ENCODE measurements around the gene SRGAP3.

Gene SRGAP3

DNA sequence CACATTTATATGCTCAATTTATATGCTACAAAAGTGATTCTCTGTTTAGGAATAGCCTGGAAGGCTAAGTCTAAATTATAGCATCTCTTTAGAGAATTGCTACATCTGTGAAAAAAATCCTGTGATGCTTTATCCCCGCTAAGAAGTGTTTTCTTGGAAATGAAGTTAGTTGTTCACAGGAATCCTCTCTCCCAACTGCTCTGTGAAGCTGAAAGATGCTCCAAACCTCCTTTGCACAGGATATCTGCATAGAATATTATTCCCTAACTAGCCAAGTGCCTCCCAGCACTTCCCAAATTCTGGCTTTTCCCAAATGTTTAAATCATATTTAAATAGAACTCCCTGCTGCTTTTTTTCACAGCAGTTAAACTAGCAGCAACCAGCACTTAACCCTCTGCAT is 132.2 kb downstream of the SRGAP3 start:
- no peak overlapping the region for H3K4me3 Mint-ChIP-seq
- H3K4me1 Mint-ChIP-seq: no peaks in the 10 kb centered on the region
- H3K36me3 Mint-ChIP-seq (ENCODE audit: insufficient read depth): no peaks in the 10 kb centered on the region
- no peaks in the 10 kb centered on the region for H3K27me3 Mint-ChIP-seq
- H3K9me3 Mint-ChIP-seq: no peaks in the 10 kb centered on the region
- H3K27ac Mint-ChIP-seq (ENCODE audit: low read depth): no peak overlapping the region
- DNase-seq (ENCODE audit: low spot score in 2 of 2) (no peak), ATAC-seq (replicated peaks; ENCODE audit: extremely low read depth, poor library complexity, severe bottlenecking) (no peak)

DNA sequence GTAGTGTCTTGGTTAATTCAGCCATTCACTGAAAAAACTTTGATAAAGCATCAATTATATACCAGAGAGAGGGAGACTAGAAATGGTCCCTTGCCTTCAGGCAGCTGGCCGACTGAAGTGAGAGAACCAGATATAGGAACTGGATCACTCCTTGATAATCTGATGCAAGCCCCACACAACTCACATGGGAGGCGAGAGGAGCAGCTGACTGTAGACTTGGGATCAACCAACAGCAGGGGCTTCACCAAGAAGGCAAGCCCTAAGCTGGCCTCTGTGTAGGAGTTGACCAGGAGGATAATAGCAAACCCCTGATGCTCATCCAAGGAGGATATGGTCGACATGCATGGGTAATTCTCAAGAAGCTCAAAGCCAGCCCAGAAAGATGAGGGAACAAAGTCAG is 133.1 kb downstream of the SRGAP3 start:
- no peak overlapping the region for H3K4me3 Mint-ChIP-seq
- H3K9me3 Mint-ChIP-seq: no peaks in the 10 kb centered on the region
- no peaks in the 10 kb centered on the region for H3K4me1 Mint-ChIP-seq
- no peak overlapping the region for H3K27ac Mint-ChIP-seq (ENCODE audit: low read depth)
- ATAC-seq (replicated peaks; ENCODE audit: extremely low read depth, poor library complexity, severe bottlenecking): no peak
- DNase-seq (ENCODE audit: low spot score in 2 of 2): no peak
- H3K27me3 Mint-ChIP-seq: no peaks in the 10 kb centered on the region
- H3K36me3 Mint-ChIP-seq (ENCODE audit: insufficient read depth): no peaks in the 10 kb centered on the region

DNA sequence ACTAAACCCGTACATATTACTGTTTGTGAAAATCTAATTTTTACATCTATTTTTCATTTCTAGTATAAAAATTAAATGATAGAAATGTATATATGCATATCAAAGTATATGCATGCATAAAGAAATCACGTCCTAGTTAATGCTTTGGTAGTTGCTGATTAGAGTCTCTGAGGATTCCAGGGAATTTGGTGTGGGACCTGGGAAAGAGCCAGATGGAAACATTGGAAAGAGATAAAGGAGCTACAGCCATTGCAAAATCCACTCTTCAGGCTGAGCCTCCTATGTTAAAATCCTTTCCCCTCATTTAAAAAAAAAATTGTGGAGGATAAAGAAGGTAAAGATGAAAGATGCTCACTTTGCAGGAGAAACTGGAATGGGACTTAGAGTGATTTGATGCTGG is 134.1 kb downstream of the SRGAP3 start:
- ATAC-seq (replicated peaks; ENCODE audit: extremely low read depth, poor library complexity, severe bottlenecking) (no peak), DNase-seq (ENCODE audit: low spot score in 2 of 2) (no peak)
- H3K36me3 Mint-ChIP-seq (ENCODE audit: insufficient read depth): no peaks in the 10 kb centered on the region
- H3K27ac Mint-ChIP-seq (ENCODE audit: low read depth): no peak overlapping the region
- no peaks in the 10 kb centered on the region for H3K9me3 Mint-ChIP-seq
- no peaks in the 10 kb centered on the region for H3K4me1 Mint-ChIP-seq
- H3K27me3 Mint-ChIP-seq: no peaks in the 10 kb centered on the region
- no peak overlapping the region for H3K4me3 Mint-ChIP-seq

DNA sequence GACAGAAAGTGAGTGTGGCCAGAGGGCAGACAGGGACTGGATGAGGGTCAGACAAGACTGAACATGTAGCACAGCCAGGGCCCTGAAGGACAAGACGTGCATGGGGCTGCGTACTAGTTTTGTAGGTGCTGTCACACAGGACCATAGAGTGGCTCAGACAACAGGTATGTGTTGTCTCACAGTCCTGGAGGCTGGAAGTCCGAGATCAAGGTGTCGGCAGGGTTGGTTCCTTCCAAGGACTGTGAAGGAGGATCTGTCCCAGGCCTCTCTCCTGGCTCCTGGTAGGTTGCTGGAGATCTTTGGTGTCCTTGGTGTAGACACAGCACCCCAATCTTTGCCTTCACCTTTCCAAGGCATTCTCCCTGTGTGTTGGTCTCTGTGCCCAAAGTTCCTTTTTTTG is 136.4 kb downstream of the SRGAP3 start:
- Mint-ChIP-seq H3K36me3 (ENCODE audit: insufficient read depth) (no peaks in the 10 kb centered on the region), H3K9me3 (no peaks in the 10 kb centered on the region), H3K4me3 (no peak overlapping the region), H3K27ac (ENCODE audit: low read depth) (no peak overlapping the region), H3K27me3 (peaks cover 10% of the 10 kb centered on the region), H3K4me1 (no peaks in the 10 kb centered on the region)
- DNase-seq (ENCODE audit: low spot score in 2 of 2) (no peak), ATAC-seq (replicated peaks; ENCODE audit: extremely low read depth, poor library complexity, severe bottlenecking) (no peak)

DNA sequence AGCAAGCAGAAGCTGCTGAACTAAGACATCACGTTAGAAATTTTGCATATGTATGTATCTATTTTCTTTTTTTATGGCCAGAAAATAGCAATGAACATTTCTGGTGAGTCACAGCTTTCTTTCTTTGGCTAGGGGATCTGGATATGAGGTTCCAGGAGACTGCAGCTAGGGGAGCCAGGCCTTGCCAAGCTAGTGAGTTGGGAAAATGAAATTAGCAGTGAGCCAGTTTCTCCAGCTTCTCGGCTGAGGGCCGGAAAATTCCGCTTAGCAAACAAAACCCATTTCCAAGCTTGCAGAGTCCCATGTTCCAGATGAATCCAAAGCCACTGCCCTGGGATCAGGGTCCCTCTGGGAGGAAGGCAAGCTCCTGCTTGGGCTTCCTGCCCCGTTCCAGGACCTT is 137.6 kb downstream of the SRGAP3 start:
- Mint-ChIP-seq H3K4me3 (no peak overlapping the region), H3K4me1 (no peaks in the 10 kb centered on the region), H3K27me3 (peaks cover 10% of the 10 kb centered on the region), H3K27ac (ENCODE audit: low read depth) (no peak overlapping the region), H3K9me3 (no peaks in the 10 kb centered on the region), H3K36me3 (ENCODE audit: insufficient read depth) (no peaks in the 10 kb centered on the region)
- DNase-seq (ENCODE audit: low spot score in 2 of 2): no peak
- no peak for ATAC-seq (replicated peaks; ENCODE audit: extremely low read depth, poor library complexity, severe bottlenecking)

DNA sequence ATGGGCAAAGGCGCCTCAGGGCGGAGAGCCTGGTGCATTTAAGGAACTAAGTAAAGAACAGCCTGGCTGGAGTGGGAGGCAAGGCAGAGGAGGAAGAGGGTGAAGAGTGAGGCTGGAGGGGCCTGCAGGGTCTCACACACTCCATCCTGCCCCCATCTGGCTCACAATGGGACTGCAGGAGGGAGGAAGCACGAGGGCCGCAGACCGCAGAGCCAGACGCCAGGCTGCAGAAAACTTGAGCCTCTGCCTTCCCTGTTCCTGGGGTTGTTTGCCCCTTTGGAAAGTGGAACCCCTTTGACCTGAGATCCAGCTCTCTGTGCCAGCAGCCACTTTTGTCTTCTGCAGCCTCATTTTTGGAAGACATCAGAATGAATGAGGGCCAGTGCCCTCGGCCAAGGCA is 138.0 kb downstream of the SRGAP3 start:
- Mint-ChIP-seq H3K27me3 (peaks cover 10% of the 10 kb centered on the region), H3K4me1 (no peaks in the 10 kb centered on the region), H3K27ac (ENCODE audit: low read depth) (no peak overlapping the region), H3K9me3 (no peaks in the 10 kb centered on the region), H3K4me3 (no peak overlapping the region), H3K36me3 (ENCODE audit: insufficient read depth) (no peaks in the 10 kb centered on the region)
- ATAC-seq (replicated peaks; ENCODE audit: extremely low read depth, poor library complexity, severe bottlenecking) (no peak), DNase-seq (ENCODE audit: low spot score in 2 of 2) (no peak)

DNA sequence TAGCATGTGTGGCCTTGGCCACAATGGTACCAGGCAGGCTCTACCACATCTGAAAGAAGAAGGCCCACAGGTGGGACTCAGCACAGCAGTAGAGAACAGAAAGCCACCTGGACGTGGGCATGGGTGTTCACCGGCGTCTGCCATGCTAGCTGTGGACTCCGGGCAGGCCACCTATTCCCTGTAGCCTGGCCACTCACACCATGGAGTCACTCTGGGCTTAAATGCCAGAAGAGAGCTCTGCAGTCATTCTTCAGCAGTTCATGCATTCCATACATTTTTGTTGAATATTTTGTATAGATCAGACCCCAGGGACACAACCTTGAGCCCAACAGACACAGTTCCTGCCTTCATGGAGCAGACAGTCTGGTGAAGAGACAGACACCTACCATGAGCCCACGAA is 138.6 kb downstream of the SRGAP3 start:
- H3K27me3 Mint-ChIP-seq: peaks cover 10% of the 10 kb centered on the region
- H3K4me1 Mint-ChIP-seq: no peaks in the 10 kb centered on the region
- H3K36me3 Mint-ChIP-seq (ENCODE audit: insufficient read depth): no peaks in the 10 kb centered on the region
- H3K27ac Mint-ChIP-seq (ENCODE audit: low read depth): no peak overlapping the region
- ATAC-seq (replicated peaks; ENCODE audit: extremely low read depth, poor library complexity, severe bottlenecking) (no peak), DNase-seq (ENCODE audit: low spot score in 2 of 2) (no peak)
- H3K4me3 Mint-ChIP-seq: no peak overlapping the region
- H3K9me3 Mint-ChIP-seq: no peaks in the 10 kb centered on the region

DNA sequence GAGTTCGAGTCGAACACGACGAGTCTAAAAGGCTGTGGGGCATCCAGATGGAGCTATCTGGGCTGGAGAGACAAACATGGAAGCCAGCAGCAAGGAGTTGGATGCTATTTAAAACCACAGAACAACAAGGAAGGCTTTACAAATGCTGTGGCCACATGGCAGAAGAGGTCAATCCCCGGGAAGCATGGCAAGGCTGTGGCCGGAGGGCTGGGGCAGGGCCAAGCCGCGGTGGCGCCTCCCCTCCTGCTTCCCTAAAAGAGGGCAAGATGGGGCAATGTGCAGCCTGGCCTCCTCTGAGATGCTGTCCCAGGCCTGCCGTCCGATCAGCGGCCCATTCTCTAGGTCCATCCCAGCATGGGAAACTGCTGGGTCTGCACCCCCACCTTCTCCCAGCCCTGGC is 139.1 kb downstream of the SRGAP3 start:
- Mint-ChIP-seq H3K9me3 (no peaks in the 10 kb centered on the region), H3K36me3 (ENCODE audit: insufficient read depth) (no peaks in the 10 kb centered on the region), H3K4me3 (no peak overlapping the region), H3K27me3 (peaks cover 10% of the 10 kb centered on the region), H3K27ac (ENCODE audit: low read depth) (no peak overlapping the region), H3K4me1 (no peaks in the 10 kb centered on the region)
- ATAC-seq (replicated peaks; ENCODE audit: extremely low read depth, poor library complexity, severe bottlenecking) (no peak), DNase-seq (ENCODE audit: low spot score in 2 of 2) (no peak)

DNA sequence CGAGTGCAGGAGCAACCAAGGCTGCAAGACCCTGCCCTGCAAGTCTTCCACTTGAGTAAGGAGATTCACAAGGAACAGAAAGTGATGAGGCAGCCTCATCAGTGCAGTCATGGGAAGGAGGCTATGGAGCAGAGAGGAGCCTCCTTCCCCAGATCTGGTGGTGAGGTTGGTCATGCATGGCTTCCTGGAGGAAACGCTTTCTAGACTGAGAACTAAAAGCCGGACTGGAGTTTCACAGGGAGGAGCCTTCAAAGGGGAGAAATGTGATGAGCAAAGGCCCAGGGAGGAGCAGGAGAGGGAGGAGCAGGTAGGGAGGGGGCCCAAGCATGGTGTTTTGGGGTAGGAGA is 139.9 kb downstream of the SRGAP3 start:
- Mint-ChIP-seq H3K9me3 (no peaks in the 10 kb centered on the region), H3K36me3 (ENCODE audit: insufficient read depth) (no peaks in the 10 kb centered on the region), H3K4me3 (no peak overlapping the region), H3K27ac (ENCODE audit: low read depth) (no peak overlapping the region), H3K27me3 (peaks cover 10% of the 10 kb centered on the region), H3K4me1 (no peaks in the 10 kb centered on the region)
- DNase-seq (ENCODE audit: low spot score in 2 of 2): no peak
- no peak for ATAC-seq (replicated peaks; ENCODE audit: extremely low read depth, poor library complexity, severe bottlenecking)

DNA sequence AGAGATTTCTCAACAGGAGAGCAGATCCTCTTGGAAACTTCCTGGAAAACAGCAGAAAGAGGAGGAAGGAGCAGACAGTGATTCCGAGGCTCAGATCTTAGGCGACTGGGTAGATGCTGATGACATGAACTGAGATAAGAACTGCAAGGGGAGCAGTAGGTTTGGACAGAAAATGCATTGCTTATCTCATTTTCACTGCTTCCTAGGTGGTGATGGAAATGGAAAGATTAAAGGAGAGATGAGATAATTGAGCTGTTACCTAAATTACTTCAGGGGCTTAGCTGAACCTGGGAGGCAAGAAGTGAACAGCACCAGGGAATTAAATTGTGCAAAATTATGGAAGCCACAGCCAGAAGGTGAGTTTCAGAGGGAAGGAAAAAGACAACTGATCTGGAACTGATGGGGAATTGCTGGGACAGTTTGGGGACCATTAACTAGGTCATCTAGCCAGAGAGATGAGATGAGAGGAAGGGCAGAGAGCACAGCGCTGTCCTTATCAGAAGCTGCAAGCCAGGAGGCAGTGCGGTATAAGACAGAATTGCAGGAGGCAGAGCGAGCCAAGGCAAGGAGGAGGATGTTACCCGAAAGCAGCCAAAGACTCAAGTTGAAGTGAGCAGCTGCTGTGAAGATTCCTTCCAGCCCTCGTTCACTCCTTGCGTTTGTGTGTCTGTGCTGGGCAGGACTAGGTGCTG is 140.4 kb downstream of the SRGAP3 start:
- H3K27me3 Mint-ChIP-seq: peaks cover 10% of the 10 kb centered on the region
- DNase-seq (ENCODE audit: low spot score in 2 of 2): no peak
- ATAC-seq (replicated peaks; ENCODE audit: extremely low read depth, poor library complexity, severe bottlenecking): no peak
- no peaks in the 10 kb centered on the region for H3K36me3 Mint-ChIP-seq (ENCODE audit: insufficient read depth)
- H3K4me3 Mint-ChIP-seq: no peak overlapping the region
- H3K4me1 Mint-ChIP-seq: no peaks in the 10 kb centered on the region
- no peaks in the 10 kb centered on the region for H3K9me3 Mint-ChIP-seq
- no peak overlapping the region for H3K27ac Mint-ChIP-seq (ENCODE audit: low read depth)

DNA sequence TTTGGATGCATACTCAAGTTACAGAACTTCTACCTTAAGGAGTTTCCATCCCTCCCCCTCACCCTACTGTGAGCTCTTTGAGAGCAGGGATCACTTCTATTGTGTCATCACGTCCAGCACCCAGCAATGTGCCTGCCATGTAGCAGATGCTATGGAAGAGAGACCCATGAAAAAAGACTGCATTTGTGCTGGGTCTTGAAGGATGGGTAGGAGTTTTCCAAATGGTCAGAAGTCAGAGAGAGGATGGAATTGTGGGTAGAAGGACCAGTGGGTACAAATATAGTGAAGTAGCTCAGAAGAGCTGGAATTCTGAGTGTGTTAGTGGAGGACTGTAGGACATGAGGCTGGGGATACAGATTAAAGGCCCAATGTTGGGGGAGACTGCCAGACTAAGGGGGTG is 141.7 kb downstream of the SRGAP3 start:
- Mint-ChIP-seq H3K36me3 (ENCODE audit: insufficient read depth) (no peaks in the 10 kb centered on the region), H3K4me3 (no peak overlapping the region), H3K27ac (ENCODE audit: low read depth) (no peak overlapping the region), H3K27me3 (peaks cover 10% of the 10 kb centered on the region), H3K4me1 (no peaks in the 10 kb centered on the region), H3K9me3 (no peaks in the 10 kb centered on the region)
- no peak for ATAC-seq (replicated peaks; ENCODE audit: extremely low read depth, poor library complexity, severe bottlenecking)
- no peak for DNase-seq (ENCODE audit: low spot score in 2 of 2)

DNA sequence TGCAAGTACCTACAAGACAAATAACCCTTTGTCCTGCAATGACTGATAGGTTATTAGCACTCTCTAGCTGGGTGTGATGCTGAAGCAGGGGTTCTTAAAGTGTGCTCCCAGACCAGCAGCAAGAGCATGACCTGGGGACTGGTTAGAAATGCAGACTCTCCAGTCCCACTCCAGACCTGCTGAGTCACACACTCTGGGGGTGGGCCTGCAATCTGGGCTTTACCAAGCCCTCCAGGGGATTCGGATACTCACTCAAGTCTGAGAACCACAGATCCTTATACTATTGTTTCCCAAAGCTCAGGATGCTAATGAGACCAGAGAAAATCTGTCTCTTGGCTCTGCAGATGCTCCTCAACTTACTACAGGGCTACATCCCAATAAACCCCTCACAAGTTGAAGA is 144.0 kb downstream of the SRGAP3 start:
- Mint-ChIP-seq H3K9me3 (no peaks in the 10 kb centered on the region), H3K27ac (ENCODE audit: low read depth) (no peak overlapping the region), H3K4me1 (no peaks in the 10 kb centered on the region), H3K27me3 (peaks cover 13% of the 10 kb centered on the region), H3K4me3 (no peak overlapping the region), H3K36me3 (ENCODE audit: insufficient read depth) (no peaks in the 10 kb centered on the region)
- DNase-seq (ENCODE audit: low spot score in 2 of 2) (no peak), ATAC-seq (replicated peaks; ENCODE audit: extremely low read depth, poor library complexity, severe bottlenecking) (no peak)

DNA sequence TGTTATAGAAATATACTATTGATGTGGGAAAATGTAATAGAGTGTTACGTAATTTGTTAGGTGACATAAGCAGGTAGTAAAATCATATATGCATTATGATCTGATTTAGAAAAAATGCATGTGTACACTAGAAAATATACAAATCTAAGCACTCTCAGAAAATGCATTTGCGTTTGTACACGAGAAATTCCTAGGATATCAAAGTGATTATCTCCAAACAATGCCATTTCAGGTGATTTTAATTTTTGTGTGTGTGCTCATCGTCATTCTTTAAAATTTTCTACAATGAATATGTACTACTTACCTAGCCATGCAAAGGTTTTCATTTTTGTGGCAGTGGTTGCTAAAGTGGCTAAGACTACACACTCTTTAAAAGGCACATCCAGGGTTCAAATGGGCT is 145.3 kb downstream of the SRGAP3 start:
- H3K4me3 Mint-ChIP-seq: no peak overlapping the region
- H3K4me1 Mint-ChIP-seq: no peaks in the 10 kb centered on the region
- no peak overlapping the region for H3K27ac Mint-ChIP-seq (ENCODE audit: low read depth)
- peaks cover 16% of the 10 kb centered on the region for H3K27me3 Mint-ChIP-seq
- no peak for ATAC-seq (replicated peaks; ENCODE audit: extremely low read depth, poor library complexity, severe bottlenecking)
- no peaks in the 10 kb centered on the region for H3K36me3 Mint-ChIP-seq (ENCODE audit: insufficient read depth)
- DNase-seq (ENCODE audit: low spot score in 2 of 2): no peak
- no peaks in the 10 kb centered on the region for H3K9me3 Mint-ChIP-seq

Data from central memory CD8-positive, alpha-beta T cell (primary cell).